DLD1 (cell line): Measurements from ENCODE around the gene SMAD6.
"Not testable (repeated sequence)": the region's sequence is repeated elsewhere in the genome, so short reads cannot be mapped to it uniquely, and the experiment has no call there.

Experiments
- in situ Hi-C: cut with HindIII; loops from 2 replicates; pipeline ENCODE4 v1.10.0; 2017; ENCODE audit warnings: low sequenced_read_pairs

SMAD6 gene

DNA sequence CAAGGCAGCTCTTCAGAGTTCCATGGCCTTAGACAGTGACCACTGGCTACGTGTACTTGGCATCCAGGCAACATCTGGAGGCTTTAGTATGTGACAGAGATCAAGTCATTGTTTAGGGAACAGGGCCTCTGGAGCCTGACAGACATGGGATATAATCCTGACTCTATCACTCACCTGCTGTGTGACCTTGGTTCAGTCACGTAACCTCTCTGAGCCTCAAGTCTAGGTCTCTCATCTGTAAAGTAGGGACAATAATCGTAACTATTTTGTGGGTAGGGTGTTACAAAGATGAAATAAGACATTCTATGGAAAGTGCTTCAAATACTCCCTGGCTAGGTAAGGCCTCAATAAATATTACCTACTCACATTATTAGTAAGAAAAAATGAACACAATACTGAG lies 114.2 kb downstream of the SMAD6 start:
- in situ Hi-C loops = no loop called here

DNA sequence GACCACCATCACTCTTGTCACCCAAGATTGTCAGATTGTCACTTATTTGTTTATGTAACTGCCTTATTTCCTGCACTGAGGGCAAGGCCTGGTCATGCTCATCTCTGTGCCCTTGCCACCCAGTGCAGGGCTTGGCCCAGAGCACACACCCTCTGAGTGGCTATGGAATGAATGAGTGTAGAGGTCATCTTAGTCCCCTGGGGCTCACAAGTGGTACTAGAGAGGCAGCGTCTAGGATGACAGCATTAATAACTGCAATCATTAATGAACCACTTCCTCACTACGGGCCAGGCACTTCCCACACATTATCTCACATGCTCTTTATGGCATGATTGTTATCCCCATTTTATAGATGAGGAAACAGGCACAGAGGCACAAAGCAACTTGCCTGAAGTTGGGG lies 117.0 kb downstream of the SMAD6 start:
- in situ Hi-C loops = no loop called here

DNA sequence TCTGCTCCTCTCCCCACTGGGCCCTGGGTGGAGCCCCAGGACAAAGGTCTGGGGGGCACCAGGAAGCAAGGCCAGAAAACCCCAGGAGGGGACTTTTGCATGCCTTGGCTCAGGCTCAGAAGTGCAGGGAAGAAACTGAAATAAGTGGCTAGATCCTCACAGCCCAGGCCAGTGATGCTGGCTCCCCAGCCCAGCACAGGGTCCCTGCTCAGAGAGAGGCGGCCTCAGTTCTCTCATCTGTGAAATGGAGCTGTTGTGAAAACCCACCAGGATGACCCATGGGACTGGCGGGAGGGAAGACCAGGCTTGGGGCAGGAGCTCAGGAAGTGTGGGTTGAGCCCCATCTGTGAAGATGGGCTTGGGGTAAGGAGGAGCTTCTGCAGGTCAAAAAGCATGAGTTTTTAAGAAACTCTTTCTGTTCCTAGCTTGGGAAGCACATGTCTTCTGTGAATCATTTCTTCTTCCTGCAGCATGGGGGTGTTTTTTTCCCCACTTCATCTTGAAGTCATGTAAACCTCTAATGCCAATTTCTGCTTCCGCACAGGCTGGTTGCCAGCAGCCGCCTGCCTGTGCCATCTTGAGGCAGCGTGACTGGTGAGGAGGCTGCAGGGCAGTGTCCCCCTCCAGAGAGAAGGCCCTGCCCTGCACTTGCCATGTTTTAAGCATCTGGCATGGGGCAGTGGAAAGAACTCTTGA lies 118.6 kb downstream of the SMAD6 start:
- in situ Hi-C loops = no loop called here

DNA sequence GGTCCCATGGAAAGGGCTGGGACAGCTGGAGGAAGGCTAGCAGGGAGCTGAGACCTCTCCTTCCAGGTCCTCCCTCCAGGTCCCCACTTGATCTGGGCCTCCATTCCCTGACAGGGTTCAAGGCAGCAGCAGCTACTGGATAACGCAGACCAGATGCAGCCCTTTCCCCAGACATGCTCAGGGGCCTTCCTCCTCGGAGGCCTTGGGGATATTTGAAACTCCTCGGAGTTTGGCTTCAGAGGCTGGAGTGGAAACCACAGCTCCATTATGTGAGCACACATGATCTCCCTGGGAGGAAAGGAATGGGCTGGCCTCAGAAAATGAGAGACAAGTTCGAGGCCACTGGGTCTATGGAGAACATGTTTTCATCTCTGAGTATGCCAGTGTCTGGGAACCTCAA lies 119.3 kb downstream of the SMAD6 start:
- in situ Hi-C loops = no loop called here

DNA sequence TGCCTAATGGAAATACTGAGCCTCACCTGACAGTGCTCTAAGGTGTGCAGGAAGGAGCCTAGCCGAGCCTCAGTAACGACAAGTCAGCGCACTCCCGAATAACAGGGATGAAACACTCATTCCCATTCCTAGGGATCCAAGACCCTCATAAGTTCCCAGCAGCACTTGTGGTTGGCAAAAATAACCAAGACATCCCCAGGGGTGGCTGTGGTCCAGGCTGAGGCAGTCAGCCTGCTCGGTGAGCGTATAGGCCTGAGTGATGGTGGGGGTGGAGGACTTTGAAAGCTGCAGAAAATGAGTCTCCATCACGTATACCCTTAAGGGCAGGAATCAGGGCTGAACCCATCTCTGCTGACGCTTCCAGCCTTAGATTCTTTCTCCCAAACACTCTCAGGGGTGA lies 120.1 kb downstream of the SMAD6 start:
- in situ Hi-C loops = no loop called here

DNA sequence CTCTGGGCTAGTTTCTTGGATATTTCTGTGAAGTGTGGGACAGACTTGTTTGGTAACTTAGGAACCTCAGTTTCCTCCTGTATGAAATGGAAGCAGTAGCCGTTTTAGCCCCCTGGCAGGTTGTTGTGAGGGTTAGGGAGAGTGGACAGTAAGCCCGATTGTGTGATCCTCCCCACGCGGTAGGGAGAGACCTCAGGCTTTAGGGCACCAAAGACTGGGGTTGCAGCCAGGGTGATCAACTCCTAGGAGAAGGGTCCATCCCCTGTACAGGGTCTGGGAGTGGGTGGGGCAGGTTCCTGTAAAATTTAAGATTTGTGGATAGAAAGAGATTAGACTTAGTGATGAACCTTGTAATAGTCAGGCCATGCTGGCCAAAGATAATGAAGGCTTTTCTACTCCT lies 120.5 kb downstream of the SMAD6 start:
- in situ Hi-C loops = no loop called here

DNA sequence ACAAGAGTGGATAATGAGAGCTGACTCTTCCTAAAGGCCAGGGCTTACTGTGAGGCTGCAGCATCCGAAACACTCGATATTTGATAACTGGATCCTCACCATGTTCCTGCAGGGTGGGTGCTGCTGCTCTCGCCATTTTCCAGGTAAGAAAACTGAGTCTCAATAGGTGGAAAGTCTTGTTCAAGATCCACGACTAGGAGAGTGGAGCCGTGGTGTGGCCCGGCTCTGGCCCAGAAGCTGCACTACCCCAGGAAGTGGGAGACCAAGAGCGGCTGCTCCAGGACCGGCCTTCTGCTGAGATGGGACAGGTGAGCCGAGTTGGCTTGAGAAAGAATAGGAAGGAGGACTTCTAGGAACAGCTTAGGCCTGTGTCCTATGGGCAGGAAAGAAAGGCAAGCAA lies 121.6 kb downstream of the SMAD6 start:
- in situ Hi-C loops = no loop called here

DNA sequence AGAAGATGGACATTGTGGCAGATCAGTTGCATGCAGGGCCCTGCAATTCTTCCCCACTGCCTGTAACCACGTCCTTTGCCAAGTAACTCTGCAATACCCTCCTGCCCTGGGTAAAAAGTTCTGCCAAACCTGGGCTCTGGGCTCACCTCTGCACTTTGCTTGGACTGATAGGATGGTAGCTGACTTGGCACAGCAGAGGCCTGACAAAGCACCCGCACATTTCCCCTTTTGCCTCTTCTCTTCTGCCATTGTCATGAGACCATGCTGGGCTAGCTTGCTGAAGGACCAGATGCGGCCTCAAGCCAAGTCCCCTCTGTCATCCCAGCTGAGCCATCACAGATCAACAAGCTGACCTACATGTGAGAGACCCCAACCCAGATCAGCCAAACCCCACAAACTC lies 122.4 kb downstream of the SMAD6 start:
- in situ Hi-C loops = no loop called here

DNA sequence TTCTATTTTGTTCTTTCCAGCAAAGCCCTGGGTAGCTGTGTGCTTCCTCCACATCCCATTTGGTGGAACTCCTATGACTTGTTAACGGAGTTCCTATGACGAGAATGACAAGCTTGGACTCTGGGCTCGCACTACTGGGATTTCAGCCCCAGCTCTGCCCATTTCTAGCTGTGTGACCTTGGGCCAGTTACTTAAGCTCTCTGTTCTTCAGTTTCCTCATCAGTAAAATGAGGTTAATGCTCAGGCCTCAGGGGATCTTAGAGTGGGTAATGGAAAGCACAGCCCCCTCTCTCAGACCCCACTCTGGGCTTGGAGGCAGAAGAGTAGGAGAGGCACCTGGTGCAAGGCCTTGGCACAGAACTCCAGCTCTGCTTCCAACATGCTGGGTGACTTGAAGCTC lies 123.1 kb downstream of the SMAD6 start:
- in situ Hi-C loops = no loop called here

DNA sequence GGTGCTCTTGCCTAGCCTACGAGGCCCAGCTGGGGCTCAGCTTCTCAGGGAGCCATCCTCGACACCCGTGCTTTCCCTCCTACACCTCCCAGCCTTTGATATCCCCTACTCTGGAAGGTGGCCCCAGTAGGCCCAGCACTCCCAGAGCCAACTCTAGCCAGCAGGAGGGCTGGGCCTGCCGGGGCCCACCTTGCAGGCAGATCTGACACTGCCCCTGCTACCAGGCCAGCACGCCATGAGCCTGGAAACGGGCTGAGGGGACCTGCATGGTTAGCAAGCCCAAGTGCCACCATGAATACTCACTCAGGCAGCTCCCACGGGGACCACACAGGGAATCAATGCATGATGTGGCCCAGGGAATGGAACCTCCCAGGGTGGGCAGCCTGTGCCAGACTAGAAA lies 123.7 kb downstream of the SMAD6 start:
- in situ Hi-C loops = no loop called here

DNA sequence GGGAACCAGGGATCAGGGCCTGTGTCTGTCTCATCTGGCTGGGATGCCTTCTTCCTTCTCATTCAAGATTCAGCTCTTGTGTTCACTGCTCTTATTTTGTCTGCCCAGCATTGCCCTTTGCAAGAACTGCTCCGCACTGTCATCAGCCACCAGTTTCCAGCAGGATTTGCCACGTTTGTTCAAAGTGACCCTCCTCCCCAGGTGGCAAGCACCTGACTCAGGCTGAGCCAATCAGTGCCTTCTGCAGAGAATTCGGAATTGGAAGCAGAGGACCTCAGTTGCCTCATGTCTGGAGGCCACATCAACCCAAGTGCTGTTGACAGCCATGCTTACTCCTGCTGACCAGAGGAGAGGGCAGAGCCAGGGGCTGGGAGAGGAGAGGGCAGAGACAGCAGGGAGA lies 124.5 kb downstream of the SMAD6 start:
- in situ Hi-C loops = no loop called here

DNA sequence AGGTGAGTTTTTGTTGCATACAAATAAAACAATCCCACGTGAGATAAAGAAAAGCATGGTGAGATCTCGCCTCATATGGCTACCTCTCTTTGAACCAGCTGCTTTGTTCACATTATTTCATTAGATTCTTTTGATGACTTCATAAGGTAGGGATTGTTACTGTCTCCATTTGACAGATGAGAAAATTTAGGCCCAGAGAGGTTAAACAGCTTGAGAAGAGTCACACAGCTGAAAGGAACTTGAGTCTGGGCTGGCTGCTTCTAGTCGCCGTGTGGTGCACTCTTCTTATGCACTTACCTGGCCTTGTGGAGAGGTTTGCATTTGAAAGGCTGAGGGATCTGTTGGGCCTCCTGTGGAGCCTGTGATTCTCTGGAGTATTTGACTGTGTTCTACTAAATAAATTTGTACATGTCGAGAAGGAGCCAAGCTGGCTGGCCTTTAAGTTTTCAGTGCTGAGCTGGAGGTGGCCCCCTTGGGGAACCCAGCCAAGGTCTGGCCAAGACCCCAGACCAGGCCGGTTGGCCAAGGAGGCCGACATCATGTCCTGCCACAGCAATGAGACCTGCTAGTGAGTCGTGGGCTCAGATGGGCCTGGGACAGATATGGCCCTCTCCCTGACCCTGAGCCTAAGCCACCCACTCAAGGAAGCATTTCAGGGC lies 125.1 kb downstream of the SMAD6 start:
- in situ Hi-C loops = no loop called here

DNA sequence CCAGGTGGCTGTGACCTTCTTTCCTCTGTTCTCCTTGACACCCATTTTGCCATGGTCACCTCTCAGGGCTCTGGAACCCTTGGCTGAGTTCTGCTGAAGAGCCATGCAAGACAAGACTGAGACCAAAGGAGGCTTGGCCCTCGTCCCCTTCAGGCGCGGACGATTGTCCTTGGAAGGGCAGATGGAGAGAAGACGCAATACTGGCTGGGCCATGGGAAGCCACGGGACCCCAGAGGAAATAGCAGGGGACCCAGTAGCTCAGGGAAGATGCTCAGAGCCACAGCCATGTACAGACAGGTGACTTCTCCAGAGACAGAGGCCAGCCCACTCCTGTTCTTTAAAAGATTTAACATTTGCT lies 125.6 kb downstream of the SMAD6 start:
- in situ Hi-C loops = no loop called here

DNA sequence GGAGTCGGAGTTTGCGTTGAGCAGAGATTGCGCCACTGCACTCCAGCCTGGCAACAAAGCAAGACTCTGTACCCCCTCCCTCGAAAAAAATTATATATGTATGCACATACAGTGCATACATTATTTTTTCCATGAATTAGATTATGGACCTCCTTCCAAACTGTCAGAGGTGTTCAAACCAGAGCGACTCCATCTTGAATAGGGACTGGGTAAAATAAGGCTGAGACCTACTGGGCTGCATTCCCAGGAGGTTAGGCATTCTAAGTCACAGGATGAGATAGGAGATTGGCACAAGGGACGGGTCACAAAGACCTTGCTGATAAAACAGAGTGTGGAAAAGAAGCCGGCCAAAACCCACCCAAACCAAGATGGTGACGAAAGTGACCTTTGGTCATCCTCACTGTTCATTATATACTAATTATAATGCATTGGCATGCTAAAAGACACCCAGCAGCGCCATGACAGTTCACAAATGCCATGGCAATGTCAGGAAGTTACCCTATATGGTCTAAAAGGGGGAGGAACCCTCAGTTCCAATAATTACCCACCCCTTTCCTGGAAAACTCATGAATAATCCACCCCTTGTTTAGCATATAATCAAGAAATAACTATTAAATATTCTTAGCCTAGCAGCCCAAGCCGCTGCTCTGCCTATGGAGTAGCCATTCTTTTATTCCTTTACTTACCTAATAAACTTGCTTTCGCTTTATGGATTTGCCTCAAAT lies 126.9 kb downstream of the SMAD6 start:
- in situ Hi-C loops = not testable (repeated sequence)

DNA sequence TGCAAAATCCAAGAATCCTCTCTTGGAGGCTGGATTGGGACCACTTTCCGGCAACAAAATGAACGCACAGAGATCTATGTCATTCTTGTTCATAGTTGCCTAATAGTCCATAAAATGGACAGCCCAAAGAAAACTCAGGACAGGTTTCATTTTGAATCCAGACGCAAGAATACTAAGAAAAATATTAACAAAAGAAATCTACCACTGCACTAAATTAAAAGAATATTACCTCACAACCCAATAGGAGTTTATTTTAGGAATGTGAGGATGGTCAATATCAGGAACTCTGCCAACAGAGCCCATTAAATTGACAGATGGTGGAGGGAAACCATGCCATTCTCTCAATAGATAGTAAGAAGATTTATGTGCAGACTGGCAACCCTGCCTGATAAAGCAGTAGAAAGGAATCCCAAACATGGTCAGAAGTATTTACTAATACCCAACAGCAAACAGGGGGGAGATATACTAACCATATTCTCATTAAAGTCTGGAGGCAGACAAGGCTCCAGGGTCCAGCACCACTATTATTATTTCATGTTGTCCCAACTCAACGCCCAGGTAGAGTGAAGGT lies 127.6 kb downstream of the SMAD6 start:
- in situ Hi-C loops = no loop called here

DNA sequence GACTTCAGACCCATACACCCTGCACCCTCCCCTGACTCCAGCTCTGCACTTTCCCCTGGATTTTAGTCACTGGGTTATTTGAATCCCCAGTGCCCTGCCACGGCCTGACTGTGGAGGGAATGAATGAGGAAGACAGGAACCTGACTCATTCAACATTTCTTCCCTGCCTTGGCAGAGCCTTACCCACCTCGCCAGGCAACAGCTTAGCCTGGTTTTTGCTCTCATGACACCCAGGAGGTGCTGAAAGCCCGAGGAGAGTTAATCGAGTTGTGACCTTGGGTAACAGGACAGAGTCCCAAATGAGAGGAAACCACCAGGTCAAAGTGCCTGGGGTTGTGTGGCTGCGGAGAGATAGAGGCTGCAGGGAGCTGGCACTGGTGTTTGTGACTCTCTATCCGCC lies 128.3 kb downstream of the SMAD6 start:
- in situ Hi-C loops = no loop called here

DNA sequence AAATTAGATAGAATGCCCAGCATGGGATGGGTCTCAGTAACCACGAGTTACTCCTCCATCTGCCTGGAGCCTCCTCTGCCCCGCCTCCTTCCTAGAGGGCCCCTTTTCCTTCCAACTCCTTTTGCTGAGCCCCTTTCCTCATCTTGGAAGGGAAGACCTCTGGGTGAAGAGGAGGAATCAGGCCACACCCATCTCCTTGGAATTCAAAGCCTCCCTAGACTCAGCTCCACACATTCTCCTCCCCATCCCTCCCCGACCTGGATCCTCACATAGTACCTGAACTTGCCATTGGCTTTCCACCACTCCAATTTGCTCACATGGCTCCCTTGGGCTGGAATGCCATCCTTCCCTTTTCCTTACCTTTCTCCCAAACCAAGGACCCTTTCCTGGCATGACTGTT lies 128.8 kb downstream of the SMAD6 start:
- in situ Hi-C loops = no loop called here

DNA sequence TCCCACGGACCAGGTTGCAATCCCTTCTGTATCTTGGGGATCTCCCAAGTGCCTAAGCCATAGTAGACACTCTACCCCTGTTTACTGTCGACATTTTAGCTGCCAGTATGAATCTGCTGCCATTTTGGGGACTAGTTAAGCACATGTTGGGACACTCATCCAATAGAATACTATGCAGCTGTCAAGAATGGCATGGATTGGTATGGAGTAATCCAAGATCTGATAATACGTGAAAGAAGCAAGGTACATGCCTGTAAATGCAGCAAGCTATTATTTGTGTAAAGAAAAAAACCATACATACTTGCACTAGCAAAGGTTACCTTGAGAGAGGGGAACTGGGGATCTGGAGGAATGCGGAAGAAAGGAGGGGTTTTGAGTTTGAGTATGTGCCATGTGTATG lies 129.3 kb downstream of the SMAD6 start:
- in situ Hi-C loops = no loop called here

DNA sequence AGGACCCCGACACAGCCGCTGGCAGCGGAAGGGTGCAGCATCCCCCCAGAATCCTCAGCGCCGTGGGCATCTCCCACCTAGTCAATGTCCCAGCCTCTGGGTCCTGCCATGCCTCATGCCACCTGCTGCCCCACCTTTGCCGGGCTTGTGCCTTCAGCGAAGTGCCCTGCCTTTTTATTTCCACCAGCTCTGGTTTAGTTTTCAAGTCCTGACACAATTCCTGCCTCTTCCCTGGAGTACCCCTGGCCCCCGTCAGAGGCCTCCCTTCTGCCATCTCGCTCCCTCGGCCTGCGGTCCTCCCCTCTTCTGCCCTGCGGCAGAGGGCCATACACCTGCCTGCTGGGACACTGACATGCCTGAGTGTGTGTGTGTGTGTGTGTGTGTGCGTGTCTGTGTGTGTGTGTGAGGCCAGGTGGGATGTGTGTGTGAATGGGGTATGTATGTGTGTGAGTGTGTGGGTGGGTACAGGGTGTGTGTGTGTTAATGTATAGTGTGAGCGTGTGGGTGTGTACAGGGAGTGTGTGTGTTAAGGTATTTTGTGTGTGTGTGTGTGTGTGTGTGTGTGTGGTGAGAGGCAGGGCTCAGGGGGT lies 129.9 kb downstream of the SMAD6 start:
- in situ Hi-C loops = no loop called here
